T follicular helper cell (primary cell): ENCODE results near the gene DCAF7.

Source experiments
- DNase-seq: peaks from one replicate; pipeline ENCODE4 v3.0.0-alpha.2; 2020; ENCODE audit warnings: low read depth

DCAF7 gene

DNA sequence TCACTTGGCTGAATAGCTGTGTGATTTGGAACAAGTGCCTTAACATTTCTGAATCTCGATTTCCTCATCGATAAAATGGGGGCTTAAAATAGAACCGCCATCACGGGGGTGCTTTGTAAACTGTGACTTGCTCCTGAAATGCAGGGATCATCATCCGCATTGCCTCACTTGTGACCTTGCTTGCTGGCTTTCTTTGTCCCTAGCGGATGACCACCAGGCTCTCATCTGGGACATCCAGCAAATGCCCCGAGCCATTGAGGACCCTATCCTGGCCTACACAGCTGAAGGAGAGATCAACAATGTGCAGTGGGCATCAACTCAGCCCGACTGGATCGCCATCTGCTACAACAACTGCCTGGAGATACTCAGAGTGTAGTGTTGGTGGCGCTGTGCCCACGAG lies 38.5 kb downstream of the DCAF7 start:
- no peak for DNase-seq

DNA sequence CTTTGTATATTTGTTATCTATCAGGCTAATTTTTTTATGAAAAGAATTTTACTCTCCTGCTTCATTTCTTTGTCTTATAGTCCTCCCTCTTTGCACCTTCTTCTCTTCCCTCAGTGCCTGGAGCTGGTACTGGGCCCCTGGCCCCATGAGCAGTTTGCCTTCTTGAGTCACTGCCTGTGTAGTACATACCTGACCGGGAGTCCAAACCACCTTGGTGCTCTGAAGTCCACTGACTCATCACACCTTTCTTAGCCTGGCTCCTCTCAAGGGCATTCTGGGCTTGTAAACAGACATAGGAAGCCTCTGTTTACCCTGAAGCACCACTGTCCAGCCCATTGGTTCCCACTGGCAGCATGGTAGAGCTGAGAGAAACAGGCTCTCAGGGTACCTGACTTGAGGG lies 39.4 kb downstream of the DCAF7 start:
- DNase-seq: no peak

DNA sequence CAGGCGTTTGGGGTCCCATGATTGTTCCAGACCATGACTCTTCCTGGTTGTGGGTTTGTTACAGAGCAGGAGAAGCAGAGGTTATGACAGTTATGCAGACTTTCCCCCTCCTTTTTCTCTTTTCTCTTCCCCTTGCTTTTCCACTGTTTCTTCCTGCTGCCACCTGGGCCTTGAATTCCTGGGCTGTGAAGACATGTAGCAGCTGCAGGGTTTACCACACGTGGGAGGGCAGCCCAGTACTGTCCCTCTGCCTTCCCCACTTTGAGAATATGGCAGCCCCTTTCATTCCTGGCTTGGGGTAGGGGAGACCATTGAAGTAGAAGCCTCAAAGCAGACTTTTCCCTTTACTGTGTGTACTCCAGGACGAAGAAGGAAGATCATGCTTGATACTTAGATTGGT lies 42.5 kb downstream of the DCAF7 start:
- DNase-seq: no peak

GRCh38 chr17:63595132-63595531 lies 44.9 kb downstream of the DCAF7 start:
- DNase-seq: no peak

DNA sequence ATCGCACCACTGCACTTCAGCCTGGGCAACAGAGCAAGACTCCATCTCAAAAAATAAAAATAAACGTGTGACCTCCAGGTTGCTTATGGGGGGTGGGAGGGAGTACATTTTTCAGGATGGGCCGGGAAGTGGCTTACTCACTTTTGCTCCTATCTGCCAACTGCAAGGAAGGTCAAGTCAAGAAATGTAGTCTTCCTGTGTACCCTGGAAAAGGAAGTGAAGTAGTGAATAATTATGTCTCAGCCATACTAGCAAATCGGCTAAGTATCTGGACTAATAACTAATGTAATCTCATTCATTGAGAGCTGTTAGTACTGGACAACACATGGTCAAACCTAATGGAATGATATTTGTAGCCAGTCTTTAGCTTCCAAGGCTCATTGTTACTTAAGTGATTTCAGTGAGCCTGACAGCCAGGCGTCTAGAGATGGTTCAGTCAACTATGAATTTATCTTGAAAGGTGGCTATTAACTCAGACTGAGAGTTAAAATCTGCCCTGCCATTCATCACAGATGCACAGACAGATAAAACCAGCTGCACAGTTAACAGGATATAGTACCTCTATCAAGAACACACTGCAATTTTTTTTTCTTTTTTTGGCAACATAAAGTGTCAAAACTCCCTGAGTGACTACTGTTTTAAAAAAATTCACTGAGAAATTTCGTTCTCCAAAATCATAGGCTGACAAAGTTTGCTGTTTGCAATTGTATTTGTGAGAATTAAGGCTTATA lies 46.7 kb downstream of the DCAF7 start:
- DNase-seq: no peak

DNA sequence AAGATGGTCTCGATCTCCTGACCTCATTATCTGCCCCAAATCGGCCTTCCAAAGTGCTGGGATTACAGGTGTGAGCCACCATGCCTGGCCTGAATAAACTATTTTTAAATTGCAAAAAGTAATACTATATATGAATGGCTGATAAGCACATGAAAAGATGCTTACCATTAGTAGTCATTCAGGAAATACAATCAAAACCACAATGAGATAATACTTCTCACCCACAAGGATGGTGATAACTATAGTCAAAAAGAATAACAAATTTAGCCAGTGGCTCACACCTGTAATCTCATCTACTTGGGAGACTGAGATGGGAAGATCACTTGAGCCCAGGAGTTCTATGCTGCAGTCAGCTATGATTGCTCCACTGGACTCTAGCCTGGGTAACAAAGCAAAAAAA lies 48.0 kb downstream of the DCAF7 start:
- DNase-seq: no peak

DNA sequence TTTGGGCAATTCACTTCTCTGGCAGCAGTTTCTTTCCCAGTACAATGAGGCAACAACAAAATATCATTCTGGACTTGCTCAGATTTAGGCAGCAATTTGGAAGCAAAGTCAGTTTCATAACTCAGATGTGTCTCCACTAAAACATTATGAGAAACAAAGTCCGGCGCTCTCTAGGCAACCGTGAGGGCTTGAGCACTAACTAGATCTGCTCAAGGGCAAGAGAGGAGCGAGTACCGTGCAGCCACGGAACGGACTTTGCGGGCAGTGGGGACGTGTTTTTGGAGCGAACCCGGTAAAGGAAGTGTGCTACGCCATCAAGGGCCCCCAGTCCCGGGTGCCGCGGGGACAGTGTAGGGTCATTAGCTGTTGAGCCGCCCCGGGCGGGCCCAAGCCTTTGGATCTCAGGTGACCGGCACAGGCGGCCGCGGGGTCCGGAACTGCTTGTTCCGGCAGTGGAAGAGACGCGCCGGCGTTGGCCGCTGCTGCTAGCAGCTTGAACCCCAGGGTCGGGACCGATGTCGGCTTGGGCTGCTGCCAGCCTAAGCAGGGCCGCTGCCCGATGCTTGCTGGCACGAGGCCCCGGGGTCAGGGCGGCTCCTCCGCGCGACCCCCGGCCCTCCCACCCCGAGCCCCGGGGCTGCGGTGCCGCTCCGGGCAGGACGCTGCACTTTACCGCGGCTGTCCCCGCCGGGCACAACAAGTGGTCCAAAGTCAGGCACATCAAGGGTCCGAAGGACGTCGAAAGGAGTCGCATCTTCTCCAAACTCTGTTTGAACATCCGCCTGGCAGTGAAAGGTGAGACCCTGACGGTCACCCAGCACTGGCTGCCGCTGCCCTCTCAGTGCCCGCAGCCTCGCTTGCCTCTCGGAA lies 50.5 kb downstream of the DCAF7 start, which contains the start of gene TACO1:
Gene TACO1 (plus strand): TSS at position 327 of the 870 bp plus-strand sequence. CDS start 189 bp downstream, at position 516.
- DNase-seq: peak; percentile 57

DNA sequence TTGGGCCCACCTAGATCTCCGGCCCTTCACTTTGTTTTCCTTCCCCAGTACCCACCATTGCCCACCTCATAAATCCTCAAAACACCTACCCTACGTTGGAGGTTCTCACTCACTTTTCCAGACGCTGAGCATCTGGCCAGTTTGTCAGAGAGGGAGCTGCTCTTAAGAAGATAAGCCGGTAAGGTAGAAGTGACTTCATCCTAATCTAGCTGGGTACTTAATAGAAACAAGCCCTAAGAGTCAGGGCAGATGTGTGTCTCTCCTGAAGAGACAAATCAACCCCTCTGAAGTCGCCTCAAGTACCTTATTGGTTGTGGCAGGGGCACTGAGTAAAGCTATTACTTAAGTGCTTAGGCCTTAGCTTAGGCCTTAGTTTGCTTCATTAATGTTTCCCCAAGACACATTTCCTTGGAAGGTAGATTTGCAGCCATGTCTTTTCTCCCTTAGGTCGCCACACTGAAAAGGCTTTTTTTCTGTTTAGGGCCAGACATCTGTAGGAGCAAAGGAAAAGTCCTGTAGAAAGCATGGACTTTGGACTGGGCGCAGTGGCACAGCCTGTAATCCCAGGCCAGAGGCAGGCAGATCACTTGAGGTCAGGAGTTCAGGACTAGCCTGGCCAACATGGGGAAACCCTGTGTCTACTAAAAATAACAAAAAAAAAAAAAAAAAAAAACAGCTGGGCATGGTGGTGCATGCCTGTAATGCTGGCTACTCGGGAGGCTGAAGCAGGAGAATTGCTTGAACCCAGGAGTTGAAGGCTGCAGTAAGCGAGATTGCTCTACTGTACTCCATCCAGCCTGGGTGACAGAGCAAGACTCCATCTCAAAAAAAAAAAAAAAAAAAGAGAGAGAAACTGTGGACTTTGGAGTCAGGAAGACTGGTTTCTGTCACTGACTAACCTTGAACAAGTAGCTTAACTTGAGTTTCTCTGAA lies 51.4 kb downstream of the DCAF7 start:
- DNase-seq: no peak

- DNase-seq: no peak
Observed at GRCh38 chr17:63609816-63610573, 59.7 kb downstream of the DCAF7 start.

GRCh38 chr17:63610854-63611253 lies 60.6 kb downstream of the DCAF7 start:
- DNase-seq: no peak

DNA sequence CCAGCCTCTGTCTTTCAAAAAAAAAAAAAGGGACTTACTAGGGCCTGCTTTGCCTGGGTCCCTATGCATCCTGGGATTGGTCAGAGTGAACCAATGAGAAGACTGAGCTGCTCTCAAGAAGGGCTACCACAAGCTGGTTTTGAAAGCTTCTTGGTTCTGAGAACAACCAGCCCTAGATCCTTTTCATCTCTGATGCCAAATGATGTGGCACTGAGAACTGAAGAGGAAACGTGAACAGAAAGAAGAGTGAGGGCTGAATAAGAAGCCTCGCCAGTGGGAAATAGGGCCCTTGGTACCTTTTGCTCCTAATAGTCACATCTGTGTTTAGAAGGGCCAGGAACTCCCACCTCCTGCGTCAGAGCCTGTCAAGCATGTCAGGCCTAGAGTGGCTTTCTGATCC lies 61.1 kb downstream of the DCAF7 start:
- DNase-seq: no peak

DNA sequence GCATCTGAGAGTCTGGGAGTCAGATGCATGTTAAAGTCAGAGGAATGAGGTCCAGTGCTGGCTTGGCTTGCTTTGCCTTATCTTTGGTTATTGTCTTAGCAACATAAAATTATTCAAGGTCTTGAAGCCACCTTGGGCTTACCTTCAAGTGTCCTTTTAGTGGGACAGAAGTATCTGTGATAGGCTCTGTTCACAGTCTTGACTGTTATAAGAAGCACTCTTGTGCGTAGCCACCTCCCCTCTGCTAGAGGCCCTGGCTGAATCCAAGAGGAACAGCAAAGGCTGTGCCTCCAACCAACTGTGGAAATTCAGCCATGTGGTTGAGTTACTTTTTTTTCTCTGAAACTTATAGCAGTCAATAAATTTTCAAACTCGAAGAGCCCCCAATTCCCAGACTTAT lies 63.4 kb downstream of the DCAF7 start:
- no peak for DNase-seq

GRCh38 chr17:63621229-63621683 lies 71.0 kb downstream of the DCAF7 start:
- no peak for DNase-seq

- DNase-seq: peak; percentile 96
Observed at GRCh38 chr17:63621684-63622573, 71.7 kb downstream of the DCAF7 start, which contains the start of gene MAP3K3. Gene MAP3K3, plus strand, starts transcription at chr17:63622417. Its CDS starts 343 bp downstream, at chr17:63622760.

GRCh38 chr17:63622574-63623390 lies 72.5 kb downstream of the DCAF7 start:
- DNase-seq: peak; percentile 33

DNA sequence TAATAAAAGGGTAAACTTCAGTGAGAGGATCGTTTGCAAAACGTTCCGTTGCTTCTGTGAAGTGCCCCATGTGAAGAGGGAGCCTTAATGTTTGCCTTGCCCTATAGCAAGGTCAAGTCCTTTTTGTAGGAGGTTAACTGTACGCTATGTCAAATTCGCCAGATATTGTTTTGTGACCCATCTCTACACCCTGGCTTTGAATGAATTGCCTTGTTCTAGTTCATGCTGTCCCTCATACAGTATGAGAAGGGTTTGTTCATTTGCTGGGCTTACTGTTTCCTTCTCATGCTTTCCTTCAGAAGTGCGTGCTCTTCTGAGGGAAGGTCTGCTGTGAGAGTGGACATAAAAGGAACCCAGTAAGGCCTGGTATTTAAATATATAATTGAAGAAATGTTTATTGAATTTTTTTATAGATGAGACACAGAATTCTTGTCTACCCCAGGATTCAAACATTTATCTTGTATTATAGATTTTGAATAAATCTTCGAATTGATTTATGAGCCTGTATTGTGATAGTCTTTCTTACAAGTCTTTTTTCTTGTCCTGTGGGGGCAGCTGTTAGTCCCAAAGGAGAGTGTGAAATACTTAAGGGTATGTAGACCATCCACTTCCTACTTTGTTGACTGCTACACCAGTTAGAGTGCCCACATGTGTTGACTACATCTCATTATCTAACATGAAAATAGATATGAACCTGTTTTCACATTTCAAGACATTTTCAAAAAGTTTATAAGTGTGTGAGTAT lies 73.7 kb downstream of the DCAF7 start:
- no peak for DNase-seq

GRCh38 chr17:63624531-63624880 lies 74.2 kb downstream of the DCAF7 start:
- no peak for DNase-seq

GRCh38 chr17:63626551-63627180 lies 76.4 kb downstream of the DCAF7 start:
- no peak for DNase-seq
